Liver (tissue), 9 donors: ENCODE measurements around the gene PCDHB6. TPM values are rescaled to one million over a fixed set of nuclear protein-coding genes. Genes with fewer than 3 reads are reported as not detected.
A peak's percentile ranks its signal among the peaks of the same experiment; 100 is the strongest.
"Not testable (repeated sequence)": the region's sequence is repeated elsewhere in the genome, so short reads cannot be mapped to it uniquely, and the experiment has no call there.

ENCODE experiments used
- DNase-seq: peaks from one replicate; pipeline ENCODE4 v3.0.0-alpha.2; 2017; ENCODE audit warnings: low spot score
- H3K27ac ChIP-seq, 2 donors: one replicate each; pipeline ENCODE4 v1.7.0; 2013; ENCODE audit warnings: inconsistent platforms in 2 of 2, low read length in 2 of 2, control low read depth in 1 of 2, low read depth in 1 of 2, mild to moderate bottlenecking in 1 of 2
- H3K27me3 ChIP-seq, 4 donors: one replicate each; pipeline versions ENCODE4 v1.6.1 to v1.7.0; 2013; ENCODE audit warnings: low read length in 3 of 4, inconsistent platforms in 1 of 4, mild to moderate bottlenecking in 1 of 4, moderate library complexity in 1 of 4; ENCODE audit not compliant: control insufficient read depth in 4 of 4, insufficient read depth in 4 of 4
- H3K36me3 ChIP-seq, 4 donors: one replicate each; pipeline versions ENCODE4 v1.6.1 to v1.7.0; 2013; ENCODE audit warnings: low read length in 3 of 4, mild to moderate bottlenecking in 3 of 4, low read depth in 1 of 4, moderate library complexity in 1 of 4; ENCODE audit not compliant: control insufficient read depth in 4 of 4, insufficient read depth in 3 of 4
- H3K4me1 ChIP-seq, 4 donors: one replicate each; pipeline versions ENCODE4 v1.6.1 to v1.7.0; 2013; ENCODE audit warnings: low read length in 3 of 4, mild to moderate bottlenecking in 3 of 4, moderate library complexity in 1 of 4; ENCODE audit not compliant: control insufficient read depth in 4 of 4, insufficient read depth in 4 of 4
- H3K4me3 ChIP-seq, 3 donors: one replicate each; pipeline versions ENCODE4 v1.6.1 to v1.7.0; 2013; ENCODE audit warnings: low read length in 3 of 3, control low read depth in 1 of 3, low read depth in 1 of 3, mild to moderate bottlenecking in 1 of 3
- H3K9ac ChIP-seq, 2 donors: one replicate each; pipeline ENCODE4 v1.7.0; 2013; ENCODE audit warnings: low read length in 2 of 2, mild to moderate bottlenecking in 2 of 2, moderate library complexity in 2 of 2, control low read depth in 1 of 2, low read depth in 1 of 2
- H3K9me3 ChIP-seq, 4 donors: one replicate each; pipeline versions ENCODE4 v1.6.1 to v1.7.0; 2013; ENCODE audit warnings: low read length in 3 of 4; ENCODE audit not compliant: control insufficient read depth in 4 of 4
- FOXA1 ChIP-seq: IDR thresholded peaks from 2 replicates; pipeline ENCODE4 v1.6.1; 2016; ENCODE audit warnings: antibody characterized with exemption
- JUND ChIP-seq, 2 donors: IDR thresholded peaks; 2 replicates each; pipeline ENCODE4 v1.6.1; 2016; ENCODE audit warnings: antibody characterized with exemption in 2 of 2
- RAD21 ChIP-seq, 2 donors: IDR thresholded peaks; 2 replicates each; pipeline ENCODE4 v1.6.1; 2016; ENCODE audit warnings: antibody characterized with exemption in 2 of 2, mild to moderate bottlenecking in 2 of 2
- WGBS: extraction: QIAGEN DNeasy Blood & Tissue Kit; methylation state at CpG from one replicate; pipeline ENCODE4 v1.1.7; 2013; 5-methylcytosine and 5-hydroxymethylcytosine counted together
- polyA plus RNA-seq, 2 donors: library from polyadenylated mRNA; stranded (reverse) in 1 of 2; unstranded in 1 of 2; fragments of 200-250 nt in 1 of 2; fragments of >200 nt in 1 of 2; fragmentation: Nextera tagmentation in 1 of 2; extraction: Ambion mirVana in 1 of 2; gene quantifications; one replicate each; pipeline versions ENCODE4 v1.2.1 to v1.2.3, GENCODE V29; 2013 to 2015
- total RNA-seq, 2 donors: library from RNA; depleted of rRNA; stranded (reverse); fragments of >200 nt; gene quantifications; one replicate each; pipeline ENCODE4 v1.2.3, GENCODE V29; 2014
- TF ChIP-seq, protein P1 (sequence below): IDR thresholded peaks from 2 replicates; pipeline ENCODE4 v1.6.1; 2016; ENCODE audit warnings: antibody characterized with exemption
- TF ChIP-seq, protein P2 (sequence below): fragments of 150-350 bp; IDR thresholded peaks from 2 replicates; pipeline ENCODE4 v1.5.1; 2017; ENCODE audit warnings: improper control_type of control experiment, low read depth, low read length; ENCODE audit not compliant: missing input control
- donor health status: healthy.
- donor health status: healthy.
- donor health status: healthy.
- donor health status: healthy.
- donor health status: healthy.

Gene PCDHB6
- total and polyA plus RNA-seq, 4 donors = 0.04 to 0.06 (median 0.05) TPM; not detected in 1

DNA sequence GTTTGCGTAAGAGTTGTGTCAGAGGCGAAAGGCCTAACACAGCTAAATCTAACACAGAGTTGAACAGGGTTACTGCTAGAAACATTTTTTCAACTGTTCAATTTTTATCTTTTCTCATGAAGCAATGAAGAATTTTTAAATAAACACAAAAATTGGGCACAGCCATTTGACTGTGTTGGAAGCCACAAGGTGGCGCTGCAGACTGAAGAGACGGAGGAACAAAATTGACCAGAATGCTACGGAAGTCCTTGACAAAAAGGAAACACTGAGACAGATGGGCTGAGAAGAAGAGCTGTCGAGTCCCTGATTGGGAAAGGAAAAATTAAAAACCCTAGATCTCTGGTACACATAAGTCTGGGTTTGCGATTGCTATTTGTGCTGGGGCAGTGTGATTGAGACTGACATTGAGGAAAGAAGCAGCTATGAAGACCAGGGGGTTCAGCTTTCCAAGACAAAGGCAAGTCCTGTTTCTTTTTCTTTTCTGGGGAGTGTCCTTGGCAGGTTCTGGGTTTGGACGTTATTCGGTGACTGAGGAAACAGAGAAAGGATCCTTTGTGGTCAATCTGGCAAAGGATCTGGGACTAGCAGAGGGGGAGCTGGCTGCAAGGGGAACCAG lies 37.1 kb downstream of the PCDHB6 start, which contains the start of gene PCDHB9:
Gene PCDHB9 (plus strand): TSS at position 265 of the 616 bp plus-strand sequence. CDS start 158 bp downstream, at position 423.
- Histone ChIP-seq H3K27ac (no peak within 1 kb of the TSS), H3K4me3 (peak within 1 kb of the TSS in 1 of 3 donors; percentile 14), H3K4me1 (no peaks in the 10 kb centered on the region), H3K9me3 (peaks cover 15 to 37% (median 25%) of the 10 kb centered on the region in 4 donors), H3K36me3 (no peaks in the 10 kb centered on the region), H3K9ac (no peak within 1 kb of the TSS), H3K27me3 (peaks cover 0 to 7% (median 2%) of the 10 kb centered on the region in 4 donors)
- TF ChIP-seq RAD21 (IDR thresholded peaks at IDR 0.05) (peak in 1 of 2 donors; percentile 16), FOXA1 (no peak)
- TF ChIP-seq, protein P1, sequence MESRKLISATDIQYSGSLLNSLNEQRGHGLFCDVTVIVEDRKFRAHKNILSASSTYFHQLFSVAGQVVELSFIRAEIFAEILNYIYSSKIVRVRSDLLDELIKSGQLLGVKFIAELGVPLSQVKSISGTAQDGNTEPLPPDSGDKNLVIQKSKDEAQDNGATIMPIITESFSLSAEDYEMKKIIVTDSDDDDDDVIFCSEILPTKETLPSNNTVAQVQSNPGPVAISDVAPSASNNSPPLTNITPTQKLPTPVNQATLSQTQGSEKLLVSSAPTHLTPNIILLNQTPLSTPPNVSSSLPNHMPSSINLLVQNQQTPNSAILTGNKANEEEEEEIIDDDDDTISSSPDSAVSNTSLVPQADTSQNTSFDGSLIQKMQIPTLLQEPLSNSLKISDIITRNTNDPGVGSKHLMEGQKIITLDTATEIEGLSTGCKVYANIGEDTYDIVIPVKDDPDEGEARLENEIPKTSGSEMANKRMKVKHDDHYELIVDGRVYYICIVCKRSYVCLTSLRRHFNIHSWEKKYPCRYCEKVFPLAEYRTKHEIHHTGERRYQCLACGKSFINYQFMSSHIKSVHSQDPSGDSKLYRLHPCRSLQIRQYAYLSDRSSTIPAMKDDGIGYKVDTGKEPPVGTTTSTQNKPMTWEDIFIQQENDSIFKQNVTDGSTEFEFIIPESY = no peak
- no peak for DNase-seq
- WGBS = 15% methylated on average over 9 of the region's 9 CpGs

DNA sequence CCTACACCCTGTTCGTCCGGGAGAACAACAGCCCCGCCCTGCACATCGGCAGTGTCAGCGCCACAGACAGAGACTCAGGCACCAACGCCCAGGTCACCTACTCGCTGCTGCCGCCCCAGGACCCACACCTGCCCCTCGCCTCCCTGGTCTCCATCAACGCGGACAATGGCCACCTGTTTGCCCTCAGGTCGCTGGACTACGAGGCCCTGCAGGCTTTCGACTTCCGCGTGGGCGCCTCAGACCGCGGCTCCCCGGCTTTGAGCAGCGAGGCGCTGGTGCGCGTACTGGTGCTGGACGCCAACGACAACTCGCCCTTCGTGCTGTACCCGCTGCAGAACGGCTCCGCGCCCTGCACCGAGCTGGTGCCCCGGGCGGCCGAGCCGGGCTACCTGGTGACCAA lies 38.8 kb downstream of the PCDHB6 start:
- H3K4me1 ChIP-seq, H3K27me3 ChIP-seq, H3K36me3 ChIP-seq, H3K27ac ChIP-seq, H3K4me3 ChIP-seq, DNase-seq, H3K9ac ChIP-seq: not testable (repeated sequence)
- H3K9me3 ChIP-seq = peaks cover 12 to 31% (median 18%) of the 10 kb centered on the region in 4 donors
- WGBS = 24% methylated on average over 30 of the region's 37 CpGs

DNA sequence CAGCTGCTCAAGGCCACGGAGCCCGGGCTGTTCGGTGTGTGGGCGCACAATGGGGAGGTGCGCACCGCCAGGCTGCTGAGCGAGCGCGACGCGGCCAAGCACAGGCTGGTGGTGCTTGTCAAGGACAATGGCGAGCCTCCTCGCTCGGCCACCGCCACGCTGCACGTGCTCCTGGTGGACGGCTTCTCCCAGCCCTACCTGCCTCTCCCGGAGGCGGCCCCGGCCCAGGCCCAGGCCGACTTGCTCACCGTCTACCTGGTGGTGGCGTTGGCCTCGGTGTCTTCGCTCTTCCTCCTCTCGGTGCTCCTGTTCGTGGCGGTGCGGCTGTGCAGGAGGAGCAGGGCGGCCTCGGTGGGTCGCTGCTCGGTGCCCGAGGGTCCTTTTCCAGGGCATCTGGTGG lies 39.3 kb downstream of the PCDHB6 start:
- not testable (repeated sequence) for H3K4me3 ChIP-seq, H3K4me1 ChIP-seq, H3K27ac ChIP-seq, H3K27me3 ChIP-seq, H3K36me3 ChIP-seq, H3K9ac ChIP-seq, DNase-seq
- peaks cover 12 to 30% (median 18%) of the 10 kb centered on the region in 4 donors for H3K9me3 ChIP-seq
- WGBS = 29% methylated on average over 24 of the region's 35 CpGs

DNA sequence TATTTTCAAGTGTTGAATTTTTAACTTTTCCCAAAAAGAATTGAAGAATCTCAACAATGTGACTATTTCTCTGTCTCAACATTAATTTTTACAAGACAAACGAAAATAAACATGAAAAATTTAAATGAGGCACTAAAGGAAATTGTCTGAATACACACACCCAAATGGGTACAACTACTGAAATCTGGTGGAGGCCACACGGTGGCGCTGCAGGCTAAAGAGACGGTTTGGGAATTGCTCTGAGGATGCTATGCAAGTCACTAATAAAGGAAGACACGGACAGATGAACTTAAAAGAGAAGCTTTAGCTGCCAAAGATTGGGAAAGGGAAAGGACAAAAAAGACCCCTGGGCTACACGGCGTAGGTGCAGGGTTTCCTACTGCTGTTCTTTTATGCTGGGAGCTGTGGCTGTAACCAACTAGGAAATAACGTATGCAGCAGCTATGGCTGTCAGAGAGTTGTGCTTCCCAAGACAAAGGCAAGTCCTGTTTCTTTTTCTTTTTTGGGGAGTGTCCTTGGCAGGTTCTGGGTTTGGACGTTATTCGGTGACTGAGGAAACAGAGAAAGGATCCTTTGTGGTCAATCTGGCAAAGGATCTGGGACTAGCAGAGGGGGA lies 42.4 kb downstream of the PCDHB6 start, which contains the start of gene PCDHB10:
Gene PCDHB10 (plus strand): TSS at position 244 of the 616 bp plus-strand sequence. CDS start 200 bp downstream, at position 444.
- peaks cover 11 to 38% (median 17%) of the 10 kb centered on the region in 4 donors for H3K9me3 ChIP-seq

DNA sequence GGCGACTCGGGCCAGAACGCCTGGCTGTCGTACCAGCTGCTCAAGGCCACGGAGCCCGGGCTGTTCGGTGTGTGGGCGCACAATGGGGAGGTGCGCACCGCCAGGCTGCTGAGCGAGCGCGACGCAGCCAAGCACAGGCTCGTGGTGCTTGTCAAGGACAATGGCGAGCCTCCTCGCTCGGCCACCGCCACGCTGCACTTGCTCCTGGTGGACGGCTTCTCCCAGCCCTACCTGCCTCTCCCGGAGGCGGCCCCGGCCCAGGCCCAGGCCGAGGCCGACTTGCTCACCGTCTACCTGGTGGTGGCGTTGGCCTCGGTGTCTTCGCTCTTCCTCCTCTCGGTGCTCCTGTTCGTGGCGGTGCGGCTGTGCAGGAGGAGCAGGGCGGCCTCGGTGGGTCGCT lies 44.5 kb downstream of the PCDHB6 start:
- 30% methylated on average over 29 of the region's 37 CpGs for WGBS
- DNase-seq, H3K27me3 ChIP-seq: not testable (repeated sequence)

More for the DNA sequence above, 42.4 kb downstream of the PCDHB6 start, which contains the start of gene PCDHB10:
- no peak within 1 kb of the TSS for H3K27ac ChIP-seq
- TF ChIP-seq, protein P2, sequence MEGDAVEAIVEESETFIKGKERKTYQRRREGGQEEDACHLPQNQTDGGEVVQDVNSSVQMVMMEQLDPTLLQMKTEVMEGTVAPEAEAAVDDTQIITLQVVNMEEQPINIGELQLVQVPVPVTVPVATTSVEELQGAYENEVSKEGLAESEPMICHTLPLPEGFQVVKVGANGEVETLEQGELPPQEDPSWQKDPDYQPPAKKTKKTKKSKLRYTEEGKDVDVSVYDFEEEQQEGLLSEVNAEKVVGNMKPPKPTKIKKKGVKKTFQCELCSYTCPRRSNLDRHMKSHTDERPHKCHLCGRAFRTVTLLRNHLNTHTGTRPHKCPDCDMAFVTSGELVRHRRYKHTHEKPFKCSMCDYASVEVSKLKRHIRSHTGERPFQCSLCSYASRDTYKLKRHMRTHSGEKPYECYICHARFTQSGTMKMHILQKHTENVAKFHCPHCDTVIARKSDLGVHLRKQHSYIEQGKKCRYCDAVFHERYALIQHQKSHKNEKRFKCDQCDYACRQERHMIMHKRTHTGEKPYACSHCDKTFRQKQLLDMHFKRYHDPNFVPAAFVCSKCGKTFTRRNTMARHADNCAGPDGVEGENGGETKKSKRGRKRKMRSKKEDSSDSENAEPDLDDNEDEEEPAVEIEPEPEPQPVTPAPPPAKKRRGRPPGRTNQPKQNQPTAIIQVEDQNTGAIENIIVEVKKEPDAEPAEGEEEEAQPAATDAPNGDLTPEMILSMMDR = peak; percentile 12
- TF ChIP-seq RAD21 (IDR thresholded peaks at IDR 0.05) (peak; percentile 20 to 39), JUND (IDR thresholded peaks at IDR 0.05) (no peak)
- TF ChIP-seq, protein P1 = no peak
- WGBS = 12% methylated on average over 10 of the region's 10 CpGs
- H3K36me3 ChIP-seq = no peaks in the 10 kb centered on the region
- H3K4me1 ChIP-seq = no peaks in the 10 kb centered on the region
- peaks cover 0 to 3% (median 0%) of the 10 kb centered on the region in 4 donors for H3K27me3 ChIP-seq
- no peak within 1 kb of the TSS for H3K9ac ChIP-seq
- H3K4me3 ChIP-seq = no peak within 1 kb of the TSS
- no peak for DNase-seq

More for the DNA sequence above, 44.5 kb downstream of the PCDHB6 start:
- H3K9ac ChIP-seq, H3K36me3 ChIP-seq, H3K4me1 ChIP-seq, H3K4me3 ChIP-seq, H3K27ac ChIP-seq: not testable (repeated sequence)
- peaks cover 13 to 43% (median 19%) of the 10 kb centered on the region in 4 donors for H3K9me3 ChIP-seq
